Calu3 (cell line): ENCODE data around the gene NR2F1. TPM values are rescaled to one million over a fixed set of nuclear protein-coding genes. Genes with fewer than 3 reads are reported as not detected.

ENCODE experiments used
- BruUV-seq: library from RNA; stranded (reverse); fragments of 400-500 nt; replicated peaks from 2 replicates; lab custom pipeline; 2021; lab: Mats Ljungman, UMichigan
- CTCF ChIA-PET: fragments of 300-600 bp; sonication (Branson Sonifier 250); formaldehyde crosslinking; loops from one replicate; lab custom pipeline; 2022; ENCODE audit warnings: antibody characterized with exemption; lab: Charles Lee
- DNase-seq: peaks from one replicate; pipeline ENCODE4 v3.0.0; 2022
- H3K27ac Mint-ChIP-seq: one replicate; pipeline ENCODE4 v1.8.0; 2022; ENCODE audit warnings: mixed read lengths; ENCODE audit not compliant: unreplicated experiment
- H3K27me3 Mint-ChIP-seq: one replicate; pipeline ENCODE4 v1.8.0; 2022; ENCODE audit warnings: mixed read lengths; ENCODE audit not compliant: unreplicated experiment
- H3K36me3 Mint-ChIP-seq: one replicate; pipeline ENCODE4 v1.8.0; 2022; ENCODE audit warnings: mild to moderate bottlenecking, moderate library complexity, mixed read lengths; ENCODE audit not compliant: insufficient read depth, unreplicated experiment
- H3K4me1 Mint-ChIP-seq: one replicate; pipeline ENCODE4 v1.8.0; 2022; ENCODE audit warnings: mild to moderate bottlenecking, low read depth, mixed read lengths; ENCODE audit not compliant: unreplicated experiment
- H3K4me3 Mint-ChIP-seq: one replicate; pipeline ENCODE4 v1.8.0; 2022; ENCODE audit warnings: mild to moderate bottlenecking, low read depth, moderate library complexity, mixed read lengths; ENCODE audit not compliant: unreplicated experiment
- H3K9me3 Mint-ChIP-seq: one replicate; pipeline ENCODE4 v1.8.0; 2022; ENCODE audit warnings: low read depth, mixed read lengths; ENCODE audit not compliant: unreplicated experiment
- intact Hi-C: fragments of 100-400 bp; cut with micrococcal nuclease; formaldehyde crosslinking; loops from one replicate; pipeline ENCODE4 v1.10.0; 2022; ENCODE audit not compliant: unreplicated experiment
- total RNA-seq: library from RNA; stranded (reverse); gene quantifications from 2 replicates; pipeline ENCODE4 v1.2.3, GENCODE V29; 2022
- TF ChIP-seq, protein P1 (sequence below): fragments of 200-600 bp; IDR thresholded peaks from one replicate; pipeline ENCODE4 v1.8.0; 2022; ENCODE audit warnings: antibody characterized with exemption; ENCODE audit not compliant: unreplicated experiment

NR2F1 gene
- total RNA-seq, 1 experiment from 2014 or later, result 29.1 TPM

GRCh38 chr5:93591323-93591945 lies 8.4 kb downstream of the NR2F1 start:
- TF ChIP-seq, protein P1, sequence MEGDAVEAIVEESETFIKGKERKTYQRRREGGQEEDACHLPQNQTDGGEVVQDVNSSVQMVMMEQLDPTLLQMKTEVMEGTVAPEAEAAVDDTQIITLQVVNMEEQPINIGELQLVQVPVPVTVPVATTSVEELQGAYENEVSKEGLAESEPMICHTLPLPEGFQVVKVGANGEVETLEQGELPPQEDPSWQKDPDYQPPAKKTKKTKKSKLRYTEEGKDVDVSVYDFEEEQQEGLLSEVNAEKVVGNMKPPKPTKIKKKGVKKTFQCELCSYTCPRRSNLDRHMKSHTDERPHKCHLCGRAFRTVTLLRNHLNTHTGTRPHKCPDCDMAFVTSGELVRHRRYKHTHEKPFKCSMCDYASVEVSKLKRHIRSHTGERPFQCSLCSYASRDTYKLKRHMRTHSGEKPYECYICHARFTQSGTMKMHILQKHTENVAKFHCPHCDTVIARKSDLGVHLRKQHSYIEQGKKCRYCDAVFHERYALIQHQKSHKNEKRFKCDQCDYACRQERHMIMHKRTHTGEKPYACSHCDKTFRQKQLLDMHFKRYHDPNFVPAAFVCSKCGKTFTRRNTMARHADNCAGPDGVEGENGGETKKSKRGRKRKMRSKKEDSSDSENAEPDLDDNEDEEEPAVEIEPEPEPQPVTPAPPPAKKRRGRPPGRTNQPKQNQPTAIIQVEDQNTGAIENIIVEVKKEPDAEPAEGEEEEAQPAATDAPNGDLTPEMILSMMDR, result no peak
- no TSS peak for BruUV-seq
- Mint-ChIP-seq H3K4me1 (peaks cover 15% of the 10 kb centered on the region), H3K9me3 (no peaks in the 10 kb centered on the region), H3K27ac (no peak overlapping the region), H3K27me3 (no peaks in the 10 kb centered on the region), H3K4me3 (no peak overlapping the region), H3K36me3 (peaks cover 10% of the 10 kb centered on the region)
- CTCF ChIA-PET, result no interaction called here
- no peak for DNase-seq
- intact Hi-C loops, result no loop called here

DNA sequence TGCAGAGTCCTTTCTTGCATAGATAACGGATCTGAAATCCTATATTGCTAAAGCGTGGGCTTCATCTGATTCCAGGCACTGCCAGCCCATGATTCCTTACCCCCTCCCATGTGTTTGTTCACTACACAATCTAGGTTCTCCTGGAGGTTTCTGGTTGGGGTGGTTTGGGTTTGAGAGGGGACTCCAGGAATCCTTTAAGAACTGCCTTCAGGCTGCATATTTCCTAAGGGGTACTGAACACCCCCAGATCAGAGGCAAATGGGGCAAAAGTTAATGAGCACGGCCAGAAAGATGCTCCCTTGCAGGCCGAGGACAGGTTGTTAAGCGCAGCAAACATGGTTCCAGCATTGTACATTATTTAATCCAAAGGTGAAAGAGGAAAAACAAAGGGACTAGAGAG lies 9.9 kb downstream of the NR2F1 start:
- no TSS peak for BruUV-seq
- H3K9me3 Mint-ChIP-seq, result no peaks in the 10 kb centered on the region
- H3K4me1 Mint-ChIP-seq, result peaks cover 15% of the 10 kb centered on the region
- peaks cover 10% of the 10 kb centered on the region for H3K36me3 Mint-ChIP-seq
- no peak overlapping the region for H3K4me3 Mint-ChIP-seq
- CTCF ChIA-PET, result no interaction called here
- DNase-seq, result no peak
- no peaks in the 10 kb centered on the region for H3K27me3 Mint-ChIP-seq
- H3K27ac Mint-ChIP-seq, result no peak overlapping the region
- TF ChIP-seq, protein P1, result no peak
- intact Hi-C loops, result no loop called here

DNA sequence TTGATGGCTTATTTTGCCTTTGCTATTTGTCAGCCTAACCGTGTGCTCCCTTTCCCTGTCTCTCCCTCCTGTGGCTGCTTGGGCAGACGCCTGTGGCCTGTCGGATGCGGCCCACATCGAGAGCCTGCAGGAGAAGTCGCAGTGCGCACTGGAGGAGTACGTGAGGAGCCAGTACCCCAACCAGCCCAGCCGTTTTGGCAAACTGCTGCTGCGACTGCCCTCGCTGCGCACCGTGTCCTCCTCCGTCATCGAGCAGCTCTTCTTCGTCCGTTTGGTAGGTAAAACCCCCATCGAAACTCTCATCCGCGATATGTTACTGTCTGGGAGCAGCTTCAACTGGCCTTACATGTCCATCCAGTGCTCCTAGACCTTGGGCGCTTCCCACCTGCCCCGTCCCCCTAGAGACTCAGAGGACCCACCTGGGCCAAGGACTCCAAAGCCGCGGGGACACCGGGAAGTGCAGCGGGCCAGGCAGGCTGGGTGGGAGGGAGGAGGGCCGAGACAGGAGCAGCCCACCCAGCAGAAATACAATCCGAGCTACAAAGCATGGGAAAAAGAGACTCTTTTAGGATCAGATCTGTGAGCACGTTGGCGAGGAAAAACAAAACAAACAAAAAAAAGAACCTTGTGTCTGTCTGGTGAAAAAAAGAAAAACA lies 10.6 kb downstream of the NR2F1 start:
- no TSS peak for BruUV-seq
- H3K36me3 Mint-ChIP-seq, result peaks cover 7% of the 10 kb centered on the region
- H3K9me3 Mint-ChIP-seq, result no peaks in the 10 kb centered on the region
- H3K4me3 Mint-ChIP-seq, result no peak overlapping the region
- DNase-seq, result no peak
- H3K4me1 Mint-ChIP-seq, result peaks cover 14% of the 10 kb centered on the region
- H3K27me3 Mint-ChIP-seq, result no peaks in the 10 kb centered on the region
- CTCF ChIA-PET, result no interaction called here
- intact Hi-C loops, result no loop called here
- no peak overlapping the region for H3K27ac Mint-ChIP-seq
- TF ChIP-seq, protein P1, result no peak

- CTCF ChIA-PET, result interaction anchor here (0.6 kb wide), 1 partner anchor 198 kb away, joined by 4 read pairs; no protein-coding TSS in a partner anchor
- Mint-ChIP-seq H3K4me1 (peaks cover 2% of the 10 kb centered on the region), H3K4me3 (no peak overlapping the region), H3K36me3 (peaks cover 5% of the 10 kb centered on the region), H3K27me3 (no peaks in the 10 kb centered on the region), H3K27ac (no peak overlapping the region), H3K9me3 (no peaks in the 10 kb centered on the region)
- intact Hi-C loops, result no loop called here
- DNase-seq, result no peak
- TF ChIP-seq, protein P1, result no peak
- BruUV-seq, result no TSS peak
These were observed 11.8 kb downstream of the NR2F1 start for GRCh38 chr5:93594591-93595419.
